NCI-H2171 (cell line): ENCODE results near the gene SLC25A53.
A peak's percentile ranks its signal among the peaks of the same experiment; 100 is the strongest.
"Not testable (repeated sequence)": the region's sequence is repeated elsewhere in the genome, so short reads cannot be mapped to it uniquely, and the experiment has no call there.

ENCODE experiments used
- DNase-seq: peaks from one replicate; lab custom pipeline; 2025; lab: John Stamatoyannopoulos, UW

Gene SLC25A53

DNA sequence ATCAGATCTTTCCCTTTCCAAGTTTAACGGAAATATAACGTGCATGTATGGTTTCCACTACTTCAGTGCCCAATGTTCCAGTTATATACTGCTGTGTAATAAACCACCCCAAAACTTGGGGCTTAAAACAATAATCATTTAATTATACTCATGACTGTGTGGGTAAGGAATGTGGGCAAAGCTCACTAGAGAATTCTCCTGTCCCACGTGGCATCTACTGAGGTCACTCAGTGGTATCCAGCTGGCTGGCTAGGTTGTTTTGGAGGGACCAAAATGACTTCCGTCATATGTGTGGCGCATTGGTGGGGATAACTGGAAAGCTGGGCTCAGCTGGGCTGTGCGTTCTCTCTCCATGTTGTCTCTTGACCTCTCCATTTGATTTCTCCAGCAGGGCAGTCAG, 26.0 kb downstream of the SLC25A53 start:
- no peak for DNase-seq

DNA sequence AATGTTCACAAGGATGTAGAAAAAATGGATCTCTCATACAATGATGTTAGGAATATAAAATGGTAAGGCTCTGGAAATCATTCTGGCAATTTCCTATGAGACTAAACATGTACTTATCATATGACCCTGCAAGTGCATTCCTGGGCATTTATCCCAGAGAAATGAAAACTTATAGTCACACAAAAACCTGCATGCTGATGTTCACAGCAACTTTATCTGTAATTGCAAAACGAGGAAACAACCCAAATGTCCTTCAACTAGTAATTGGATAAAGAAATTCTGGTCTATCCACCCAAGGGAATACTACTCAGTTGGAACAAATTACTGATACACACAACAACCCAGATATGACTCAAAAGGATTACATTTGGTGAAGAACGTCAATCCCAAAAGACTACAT, 30.0 kb downstream of the SLC25A53 start:
- no peak for DNase-seq

DNA sequence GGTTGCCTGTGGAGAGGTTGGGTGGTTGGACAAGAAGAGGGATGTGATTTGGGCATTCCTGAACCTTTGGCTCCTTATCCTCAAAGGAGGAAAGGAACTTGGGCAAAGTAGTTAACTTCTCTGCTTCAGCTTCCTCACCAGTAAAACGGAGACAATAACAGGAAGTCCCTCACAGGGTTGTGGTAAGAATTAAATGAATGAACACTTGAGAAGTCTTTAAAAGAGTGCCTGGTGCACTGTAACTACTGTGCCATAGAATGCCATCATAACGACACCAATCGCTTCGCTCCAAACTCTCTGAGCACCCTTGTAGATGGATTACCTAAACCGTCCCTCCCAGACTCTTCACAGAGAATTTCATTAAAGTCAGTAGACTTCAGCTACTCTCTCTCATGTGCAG, 34.0 kb downstream of the SLC25A53 start:
- no peak for DNase-seq

DNA sequence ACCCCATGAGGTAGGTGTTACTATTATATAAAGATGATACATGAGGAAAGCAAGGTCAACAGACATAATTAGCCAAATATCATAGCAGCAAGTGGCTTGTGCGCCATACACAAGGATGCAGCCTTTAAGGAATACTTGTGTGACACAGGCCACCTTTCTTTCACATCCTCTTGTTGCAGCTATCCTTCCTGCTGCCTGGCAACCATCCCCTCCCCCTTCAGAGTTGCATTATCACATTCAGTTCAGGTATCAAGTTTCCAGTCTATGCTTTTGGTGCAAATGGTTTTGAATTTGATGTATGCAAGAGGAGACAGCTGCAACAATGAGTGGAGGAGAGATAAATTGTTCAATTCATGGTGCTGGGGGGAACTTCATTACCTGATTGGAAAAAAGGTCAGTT, 38.0 kb downstream of the SLC25A53 start:
- peak; percentile 1 for DNase-seq

DNA sequence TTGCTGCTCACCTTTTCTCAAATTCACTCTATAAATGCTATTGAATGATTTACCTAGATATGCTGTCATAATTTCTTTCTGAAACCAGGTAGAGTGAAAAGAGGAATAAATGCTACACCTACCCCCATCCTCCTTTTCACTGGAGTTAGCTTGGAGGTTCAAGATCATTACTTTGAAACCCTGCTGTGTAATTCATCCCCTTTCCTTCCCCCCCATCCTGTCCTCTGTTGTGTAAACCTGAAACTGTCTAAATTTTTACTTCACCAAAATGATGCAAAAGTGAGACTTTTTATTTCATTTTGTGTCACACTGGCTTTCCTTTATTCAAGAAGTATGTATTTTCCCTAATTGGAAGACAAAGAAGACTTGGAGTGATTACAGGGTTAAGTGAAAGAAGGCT, 39.0 kb downstream of the SLC25A53 start:
- no peak for DNase-seq

DNA sequence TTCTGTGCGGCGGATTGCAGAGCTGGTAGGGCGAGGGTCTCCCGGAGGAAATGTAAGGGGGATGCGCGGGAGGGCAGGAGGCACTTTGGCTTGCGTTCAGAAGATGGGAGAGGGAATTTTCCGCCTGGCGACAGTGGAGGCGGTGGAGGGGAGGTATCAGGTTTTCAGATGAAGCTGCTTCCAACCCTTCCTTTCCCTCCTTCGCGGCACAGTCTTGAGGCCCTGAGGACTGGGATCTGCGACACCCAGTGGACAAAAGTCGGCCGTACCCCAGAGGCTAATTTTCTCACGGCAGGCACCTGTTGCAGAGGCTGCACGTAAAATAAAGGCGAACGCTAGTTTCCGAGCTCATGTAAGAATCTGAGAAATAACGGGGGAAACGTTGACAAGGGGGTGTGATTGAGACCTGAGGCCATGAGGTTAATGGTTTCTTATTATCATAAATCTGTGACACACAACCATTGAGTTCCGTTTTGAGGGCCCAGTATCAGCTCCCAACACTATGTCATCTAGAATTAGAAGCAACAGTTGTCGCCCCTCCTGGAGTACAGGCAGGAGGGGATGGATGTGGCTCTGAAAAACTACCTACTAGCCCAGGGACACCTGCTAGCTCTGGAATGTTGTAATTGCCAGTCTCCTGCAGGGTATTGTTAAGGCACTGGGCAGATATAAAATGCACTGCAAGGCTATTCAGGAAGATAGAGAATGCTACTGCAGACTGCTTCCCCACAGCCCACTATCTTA, 43.4 kb downstream of the SLC25A53 start:
- DNase-seq, result peak; percentile 62

DNA sequence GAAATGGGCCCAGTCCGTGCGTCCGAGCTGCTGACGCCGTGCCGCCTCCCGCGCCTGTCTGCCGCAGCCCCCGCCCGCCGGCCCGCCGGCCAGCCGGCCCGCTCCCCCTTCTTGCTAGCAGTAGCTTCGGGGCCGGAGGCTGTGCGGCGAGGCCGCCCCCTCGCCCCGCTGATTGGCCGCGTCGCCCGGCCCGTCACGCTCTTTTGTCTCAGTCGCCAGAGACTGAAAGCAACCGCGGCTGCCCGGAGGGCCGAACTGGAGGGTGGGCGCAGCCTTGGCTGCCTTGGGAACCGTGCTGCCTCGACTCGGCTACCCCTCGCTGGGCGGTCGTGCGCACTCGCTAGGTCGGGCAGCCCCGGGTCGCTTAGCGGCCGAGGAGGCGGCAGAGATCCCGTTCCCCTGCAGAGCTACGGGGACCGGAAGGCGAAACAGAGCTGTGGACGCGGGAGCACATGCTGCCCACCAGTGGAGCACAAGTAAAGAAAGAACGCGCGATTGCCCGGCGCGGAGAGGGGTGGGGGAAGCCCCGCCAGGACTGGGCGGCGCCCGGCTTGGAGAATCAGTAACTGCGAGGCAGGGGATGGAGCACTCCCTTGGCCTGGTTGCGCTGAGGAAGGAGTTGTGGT, 44.4 kb downstream of the SLC25A53 start, which contains the start of gene ZCCHC18:
Gene ZCCHC18, plus strand, starts transcription at position 198 of the 626 bp plus-strand sequence. CDS start 1,589 bp downstream, outside the sequence.
- DNase-seq, result peak; percentile 14

DNA sequence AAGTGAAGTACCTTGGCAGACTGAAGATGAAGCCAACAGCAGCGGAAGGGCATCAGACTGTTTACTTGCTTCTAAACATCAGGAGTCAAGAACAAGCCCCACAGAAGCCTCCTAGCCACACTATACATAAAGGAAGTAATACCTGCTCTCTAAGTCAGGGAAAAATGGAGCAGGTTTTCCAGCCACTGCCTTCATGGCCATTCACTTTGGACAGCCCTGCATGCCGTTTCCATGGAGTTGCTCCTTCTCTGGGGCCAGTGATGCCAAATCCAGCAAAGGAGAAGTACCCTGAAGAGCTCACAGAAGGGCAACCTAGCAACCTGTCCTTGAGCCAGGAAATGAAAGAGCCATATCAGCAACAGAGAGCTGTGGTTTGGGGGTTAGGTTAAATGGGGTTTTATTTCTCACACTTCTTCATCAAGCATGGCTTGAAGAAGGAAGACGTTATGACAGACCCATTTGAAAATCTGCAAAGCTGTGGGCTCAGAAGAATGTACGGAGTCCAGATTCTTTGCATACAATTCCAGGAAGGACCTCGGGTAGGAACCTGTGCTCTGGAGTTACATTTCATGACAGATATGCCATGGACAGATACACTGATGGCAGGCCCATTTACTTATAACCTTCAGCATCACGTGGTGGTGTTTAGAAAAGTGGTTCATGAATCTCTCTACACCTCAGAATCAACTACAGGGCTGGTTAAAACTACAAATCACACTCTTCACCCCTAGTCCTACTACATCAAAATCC, 46.1 kb downstream of the SLC25A53 start:
- not testable (repeated sequence) for DNase-seq

DNA sequence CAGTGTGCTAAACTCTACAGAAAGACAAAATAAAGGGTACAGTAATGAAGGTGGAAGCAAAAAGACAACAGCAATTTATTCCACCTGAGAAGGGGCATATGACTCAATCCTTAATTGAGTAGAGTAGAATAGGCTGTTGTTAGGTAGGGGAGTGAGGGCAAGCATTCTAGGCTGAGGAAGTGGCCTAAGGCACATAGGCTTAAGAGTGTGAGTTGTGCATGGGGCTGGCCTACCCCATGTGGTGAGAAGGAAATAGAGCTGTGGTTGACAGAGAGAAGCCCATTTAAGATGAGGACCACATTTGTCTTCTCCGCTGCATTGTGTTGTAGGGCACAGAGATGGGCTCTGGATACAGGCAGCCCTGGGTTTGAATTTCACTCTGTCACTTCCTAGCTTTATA, 47.9 kb downstream of the SLC25A53 start:
- no peak for DNase-seq

DNA sequence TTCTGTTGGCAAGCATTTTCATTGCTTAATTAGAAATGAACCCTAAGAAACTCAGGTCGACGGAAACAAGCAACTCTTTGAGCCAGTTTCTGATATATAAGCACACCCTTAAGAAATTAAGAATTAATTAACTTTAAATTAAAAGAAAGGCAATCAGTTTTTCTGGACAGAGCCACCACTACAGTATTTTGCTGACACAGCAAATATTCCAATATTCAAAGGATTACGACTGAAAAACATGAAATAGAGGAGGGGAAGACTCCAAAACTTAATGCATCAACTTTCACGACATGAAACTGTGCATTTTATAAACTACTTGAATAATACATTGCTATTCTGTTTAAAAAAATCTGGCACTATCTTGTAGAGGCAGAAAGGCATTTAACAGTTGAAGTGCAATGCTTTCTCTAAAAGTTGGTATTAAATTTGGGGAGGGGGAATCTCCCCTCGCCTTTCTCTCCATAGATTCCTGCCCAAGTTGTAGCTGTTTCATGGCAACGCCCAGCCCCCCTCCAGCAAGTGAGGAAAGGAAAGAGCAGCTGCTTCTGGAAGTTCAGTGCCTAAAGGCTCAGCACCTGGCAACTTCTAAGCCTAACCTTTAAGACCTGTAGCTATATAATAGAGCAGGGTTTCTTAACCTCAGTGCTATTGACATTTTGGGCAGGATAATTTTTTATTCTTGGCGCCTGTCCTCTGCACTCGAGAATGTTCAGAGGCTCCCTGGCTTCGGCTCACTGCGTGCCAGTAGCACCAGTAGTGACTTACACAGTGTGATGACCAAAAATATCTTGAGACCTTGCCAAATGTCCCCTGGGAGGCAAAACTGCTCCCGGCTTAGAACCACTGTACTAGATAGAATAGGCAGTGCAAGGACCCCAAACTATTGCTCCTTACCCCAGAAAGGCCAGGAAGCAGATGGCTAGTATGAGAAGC, 51.2 kb downstream of the SLC25A53 start:
- no peak for DNase-seq

DNA sequence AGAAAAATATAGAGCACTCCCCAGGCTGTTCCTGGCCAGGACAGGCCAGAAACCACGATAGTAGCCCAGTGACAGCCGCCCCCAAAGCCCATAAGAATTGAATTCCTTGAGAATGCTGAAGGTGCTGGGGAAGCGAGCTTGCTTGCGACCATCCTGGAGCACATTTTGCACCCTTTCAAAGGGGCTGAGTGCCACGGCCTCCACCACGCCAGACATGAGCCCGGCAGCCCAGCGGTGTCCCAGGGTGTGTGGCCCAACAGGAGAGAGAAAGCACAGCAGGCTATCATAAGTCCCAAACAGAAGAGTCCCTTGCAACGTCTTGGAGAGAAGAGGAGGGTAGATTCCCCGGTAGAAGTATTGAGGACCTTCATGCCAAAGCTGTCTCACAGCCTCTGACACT, 52.1 kb downstream of the SLC25A53 start:
- no peak for DNase-seq

DNA sequence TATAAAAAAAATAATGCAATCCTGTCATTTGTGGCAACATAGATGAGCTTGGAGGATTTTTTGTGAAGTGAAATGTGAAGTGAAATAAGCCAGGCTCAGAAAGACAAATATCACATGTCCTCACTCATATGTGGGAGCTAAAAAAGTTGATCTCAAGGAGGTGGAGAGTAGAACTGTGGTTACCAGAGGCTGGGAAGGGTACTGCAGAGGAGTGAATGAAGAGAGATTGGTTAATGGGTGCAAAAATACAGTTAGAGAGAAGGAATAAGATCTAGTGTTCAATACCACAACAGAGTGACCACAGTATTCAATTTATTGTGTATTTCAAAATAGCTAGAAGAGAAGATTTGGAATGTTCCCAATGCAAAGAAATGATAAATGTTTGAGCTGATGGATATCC, 57.9 kb downstream of the SLC25A53 start:
- DNase-seq, result no peak

DNA sequence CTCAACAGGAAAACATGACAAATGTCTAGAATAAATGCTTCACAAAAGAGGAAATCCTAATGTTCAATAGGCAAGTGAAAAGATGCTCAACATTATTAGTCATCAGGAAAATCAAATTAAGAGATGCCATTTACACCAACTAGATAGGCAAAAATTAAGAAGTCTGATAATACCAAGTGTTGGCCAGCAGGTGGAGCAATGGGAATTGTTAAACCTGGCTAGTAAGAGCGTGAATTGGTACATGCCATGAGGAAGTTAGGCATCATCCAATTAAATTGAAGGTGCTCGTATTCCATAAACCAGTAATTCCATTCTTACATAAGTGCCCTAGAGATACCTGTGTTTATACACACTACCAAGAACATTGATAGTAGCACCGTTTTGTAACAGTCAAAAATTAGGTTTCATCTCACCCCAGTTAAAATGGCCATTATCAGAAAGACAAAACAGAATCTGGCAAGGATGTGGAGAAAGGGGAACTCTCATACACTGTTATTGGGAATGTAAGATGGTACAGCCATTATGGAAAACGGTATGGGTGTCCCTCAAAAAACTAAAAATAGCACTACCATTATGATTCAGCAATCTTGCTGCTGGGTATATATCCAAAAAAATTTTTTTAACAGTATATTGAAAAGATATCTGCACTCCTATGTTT, 58.5 kb downstream of the SLC25A53 start:
- peak; percentile 15 for DNase-seq

DNA sequence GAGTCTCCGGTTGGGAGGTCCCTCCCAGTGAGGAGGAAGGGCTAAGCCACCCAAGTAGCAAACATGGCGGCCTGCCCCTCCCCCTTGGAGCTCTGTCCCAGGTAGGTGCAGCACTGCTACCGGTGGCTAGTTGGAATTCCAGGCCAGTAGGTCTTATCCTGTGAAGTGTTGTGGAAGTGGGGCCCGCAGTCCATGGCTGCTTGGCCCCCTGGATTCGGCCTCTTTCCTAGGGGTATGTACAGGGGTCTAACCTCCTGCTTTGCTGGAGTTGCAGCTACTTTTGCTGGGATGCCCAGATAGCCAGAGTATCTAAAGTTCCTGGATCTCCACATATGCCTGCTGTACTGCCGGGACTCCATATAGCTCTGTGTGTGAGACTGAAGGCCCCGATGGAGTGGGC, 70.9 kb downstream of the SLC25A53 start:
- no peak for DNase-seq

DNA sequence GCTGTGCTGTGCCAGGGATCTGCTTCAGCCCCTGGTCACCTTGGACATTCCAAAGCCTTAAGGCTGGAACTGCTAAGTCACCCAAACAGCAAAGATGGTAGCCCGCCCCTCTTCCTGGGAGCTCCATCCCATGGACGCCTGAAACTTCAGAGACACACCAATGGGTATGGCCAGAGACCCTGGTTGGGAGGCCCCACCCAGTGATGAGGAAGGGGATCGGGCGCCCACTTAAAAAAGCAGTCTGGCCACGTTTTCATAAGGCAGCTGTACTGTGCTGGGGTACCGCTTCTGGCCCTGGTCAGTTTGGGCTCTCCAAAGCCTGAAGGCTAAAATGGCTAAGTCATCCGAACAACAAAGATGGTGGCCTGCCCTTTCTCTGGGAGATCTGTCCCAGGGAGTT, 71.3 kb downstream of the SLC25A53 start:
- DNase-seq, result no peak

DNA sequence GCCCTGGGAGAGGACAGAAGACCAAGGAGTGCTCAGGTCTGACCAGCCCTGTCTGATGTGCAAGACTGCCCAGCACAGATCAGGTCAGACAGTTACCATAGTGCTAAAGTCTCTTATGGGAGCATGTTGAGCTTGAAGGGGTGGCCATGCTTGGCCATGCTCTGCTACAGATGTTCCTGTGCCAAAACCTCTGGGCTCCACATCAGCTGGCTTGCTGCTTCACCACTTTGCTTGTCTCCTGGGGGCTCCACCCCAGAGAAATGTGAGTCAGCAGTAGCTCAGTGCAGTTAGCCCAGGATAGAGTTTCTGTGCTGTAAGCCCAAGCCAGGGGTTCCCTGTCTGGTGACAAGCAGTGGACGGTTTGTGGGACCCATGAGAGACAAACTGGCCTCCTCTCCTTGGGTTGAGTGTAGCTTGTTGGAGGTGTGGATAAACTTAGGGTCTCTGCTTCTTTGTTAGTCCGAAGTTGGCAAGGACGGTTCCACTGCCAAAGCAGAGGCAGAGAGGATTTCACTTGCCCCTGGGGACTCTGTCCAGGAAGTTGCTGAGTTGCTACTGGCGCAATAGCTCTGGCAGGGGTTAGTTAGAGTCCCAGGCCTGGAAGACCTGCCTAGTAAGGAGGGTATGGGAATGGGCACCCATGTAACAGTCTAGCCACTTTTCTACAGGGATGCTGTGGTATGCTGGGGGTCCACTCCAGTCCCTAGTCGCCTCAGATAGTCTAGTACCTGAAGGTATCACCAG, 72.1 kb downstream of the SLC25A53 start:
- DNase-seq, result no peak

DNA sequence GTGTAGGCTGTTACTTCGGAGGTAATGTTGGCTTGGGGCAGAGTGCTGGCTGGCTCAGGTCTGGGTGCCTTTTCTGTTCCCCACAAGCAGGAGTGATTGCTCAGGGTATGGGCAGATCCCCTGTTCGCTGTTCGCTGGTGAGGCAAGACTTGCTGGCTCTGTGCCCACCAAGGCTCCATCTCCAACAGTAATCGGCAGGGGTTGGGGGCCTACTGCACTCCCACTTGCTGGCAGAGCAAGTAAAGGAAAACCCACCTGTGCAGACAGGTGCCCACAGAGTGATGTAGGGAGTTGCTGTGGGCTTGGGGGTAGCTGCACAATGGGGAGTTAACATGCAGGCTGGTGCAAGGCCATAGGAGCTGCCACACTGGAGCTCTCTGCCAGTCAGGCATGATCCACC, 72.7 kb downstream of the SLC25A53 start:
- DNase-seq, result no peak

DNA sequence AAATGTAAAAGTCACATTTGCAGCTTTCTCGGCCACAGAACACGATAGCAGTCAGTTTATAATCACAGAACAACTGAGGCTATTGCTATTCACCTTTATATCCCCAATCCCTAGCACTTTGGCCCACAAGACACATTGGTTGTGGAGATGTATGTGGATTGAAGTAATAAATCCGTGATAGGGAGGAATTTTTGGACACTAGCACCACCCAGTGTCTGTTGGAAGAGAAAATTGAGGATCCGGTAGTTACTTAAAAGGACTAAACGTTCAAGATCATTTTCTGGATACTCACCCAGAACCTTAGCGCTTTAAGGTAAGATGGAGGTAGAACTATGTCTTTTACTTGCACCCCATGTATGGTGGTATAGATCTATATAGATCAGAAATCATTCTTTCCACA, 79.0 kb downstream of the SLC25A53 start:
- not testable (repeated sequence) for DNase-seq

DNA sequence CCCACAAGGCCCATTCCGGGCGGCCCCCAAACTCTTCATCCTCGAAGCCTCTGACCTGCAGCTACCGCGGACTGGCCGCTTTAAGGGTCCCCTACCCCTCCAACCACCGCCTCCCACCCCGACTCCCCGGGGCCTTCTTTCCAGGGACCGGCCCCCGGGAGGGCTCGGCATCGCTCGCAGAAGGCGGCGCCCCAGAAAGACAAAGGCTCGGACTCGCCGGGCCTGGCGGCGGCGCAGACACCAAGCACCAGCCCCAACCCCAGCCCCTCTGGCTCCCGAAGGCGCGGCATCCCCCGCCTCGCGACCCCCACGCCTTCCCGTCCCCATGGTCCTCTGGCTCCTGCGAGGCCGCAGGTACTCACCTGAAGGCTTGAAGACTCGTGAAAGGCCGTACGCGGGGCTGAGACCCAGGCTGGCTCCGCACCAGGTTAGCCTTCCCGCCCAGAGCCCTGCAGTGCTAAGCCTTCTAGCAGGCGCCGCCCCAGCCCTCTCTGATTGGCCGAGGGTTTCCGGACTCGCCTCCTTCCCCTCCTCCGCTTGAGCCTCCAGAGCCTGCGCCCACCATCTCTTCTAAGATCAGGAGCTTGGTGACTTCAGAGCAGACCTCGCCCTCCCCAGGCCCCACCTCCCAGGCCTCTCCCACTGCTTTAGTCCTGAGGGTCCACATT, 80.9 kb downstream of the SLC25A53 start, which contains the start of gene TMSB15C:
Gene TMSB15C, minus strand, starts transcription at position 459 of the 668 bp plus-strand sequence.
- DNase-seq, result not testable (repeated sequence)

DNA sequence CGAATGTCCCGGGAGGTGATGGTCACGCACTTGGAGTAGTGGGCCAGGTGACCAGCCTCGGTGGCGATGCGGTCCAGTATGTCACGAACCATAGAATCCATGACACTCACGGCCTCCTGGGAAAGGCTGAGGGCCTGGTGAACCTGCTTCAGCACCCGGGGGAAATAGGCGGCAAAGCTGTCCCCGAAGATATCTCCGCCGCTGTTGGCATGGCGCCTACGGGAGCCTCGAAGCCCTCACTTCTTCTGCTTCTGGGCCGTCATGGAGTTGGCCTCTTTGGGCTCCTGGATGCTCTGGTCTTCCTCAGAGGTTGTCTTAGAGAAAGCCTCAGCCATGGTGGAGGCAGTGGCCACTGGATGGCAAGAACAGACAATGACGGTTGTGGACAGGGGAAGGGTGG, 94.2 kb downstream of the SLC25A53 start:
- DNase-seq, result not testable (repeated sequence)
